Adrenal gland (tissue), 12 donors: ENCODE results near the gene EFNA4. TPM values are rescaled to one million over a fixed set of nuclear protein-coding genes. Genes with fewer than 3 reads are reported as not detected.
A peak's percentile ranks its signal among the peaks of the same experiment; 100 is the strongest.

Source experiments
- DNase-seq, 7 donors: peaks; one replicate each; pipeline ENCODE4 v3.0.0-alpha.2; 2019 to 2020
- H3K27ac ChIP-seq, 5 donors: fragments of 200-600 bp; sonication (generic) in 4 of 5; 1 replicate in 3 of 5; 2 replicates in 2 of 5; pipeline versions ENCODE4 v1.5.1 to v1.8.0; 2016 to 2020; ENCODE audit warnings: mild to moderate bottlenecking in 1 of 5
- H3K27me3 ChIP-seq: fragments of 200-600 bp; 2 replicates; pipeline ENCODE4 v1.8.0; 2021
- H3K36me3 ChIP-seq, 2 donors: fragments of 200-600 bp; replicated peaks in 1 of 2; 1 replicate in 1 of 2; 2 replicates in 1 of 2; pipeline versions ENCODE4 v1.5.1 to v1.8.0; 2018 to 2022
- H3K4me1 ChIP-seq, 2 donors: fragments of 200-600 bp; replicated peaks in 1 of 2; 1 replicate in 1 of 2; 2 replicates in 1 of 2; pipeline versions ENCODE4 v1.5.1 to v1.8.0; 2018 to 2021
- H3K4me3 ChIP-seq, 4 donors: fragments of 200-600 bp; sonication (generic) in 3 of 4; one replicate each; pipeline ENCODE4 v1.5.1; 2016 to 2018
- H3K9me3 ChIP-seq, 3 donors: fragments of 200-600 bp; sonication (generic) in 1 of 3; replicated peaks in 1 of 3; 1 replicate in 2 of 3; 2 replicates in 1 of 3; pipeline versions ENCODE4 v1.5.1 to v1.8.0; 2016 to 2021
- CTCF ChIP-seq, 6 experiments: fragments of 450-650 bp in 4 of 6; fragments of 200-600 bp in 2 of 6; sonication (generic) in 1 of 6; IDR thresholded peaks; 1 replicate in 5 of 6; 2 replicates in 1 of 6; pipeline versions ENCODE4 v1.5.1 to v1.8.0; 2016 to 2021; ENCODE audit warnings: antibody characterized with exemption in 6 of 6, mild to moderate bottlenecking in 2 of 6, moderate library complexity in 1 of 6
- POLR2A ChIP-seq, 2 donors: fragments of 450-650 bp; IDR thresholded peaks; one replicate each; pipeline ENCODE4 v1.6.1; 2017; ENCODE audit warnings: antibody characterized with exemption in 2 of 2, mild to moderate bottlenecking in 2 of 2, moderate library complexity in 1 of 2
- WGBS, 4 donors: extraction: QIAGEN DNeasy Blood & Tissue Kit in 2 of 4; methylation state at CpG; one replicate each; pipeline versions ENCODE4 v1.1.5 to v1.1.7; 2013 to 2017; 5-methylcytosine and 5-hydroxymethylcytosine counted together
- intact Hi-C, 2 donors: fragments of 100-400 bp; cut with DNase I; formaldehyde crosslinking; loops; one replicate each; pipeline versions ENCODE4 v1.14.1 to v1.15.0; 2022 to 2023
- polyA plus RNA-seq, 3 donors: library from polyadenylated mRNA; stranded (reverse); fragments of 200-250 nt in 2 of 3; fragments of 350-450 nt in 1 of 3; fragmentation: Illumina TruSeq in 1 of 3; extraction: RNeasy Lipid Tissue Mini Kit (QIAGEN cat#74804) in 1 of 3; gene quantifications; one replicate each; pipeline ENCODE4 v1.2.3, GENCODE V29; 2013 to 2014
- total RNA-seq, 9 donors: library from RNA; depleted of rRNA in 4 of 9; stranded (reverse); fragments of >200 nt in 4 of 9; fragments of 120-200 nt in 1 of 9; fragmentation: NEBNext Ultra II Directional in 1 of 9; extraction: Animal tissue kit (Norgen Biotek cat#: 25700) in 1 of 9; gene quantifications; one replicate each; pipeline versions ENCODE4 v1.1.0 to v1.2.4, GENCODE V29; 2013 to 2023
- donor health status: healthy with polysubstance abuse.
- donor health status: Bipolar disorder and iron deficiency.
- donor health status: DM: yes; HTN: yes; CAD: no.
- donor health status: DM: no; HTN: no; CAD: no.
- donor health status: DM: no; HTN: no; CAD: no.
- donor health status: DM: yes; HTN: yes; CAD: no.

The EFNA4 gene
- total and polyA plus RNA-seq, 12 donors, result 3.5 to 28.7 (median 12.4) TPM

GRCh38 chr1:155091071-155092051, 27.8 kb downstream of the EFNA4 start:
- no peaks in the 10 kb centered on the region for H3K27me3 ChIP-seq
- H3K4me1 ChIP-seq, result peaks cover 0 to 7% of the 10 kb centered on the region in 2 donors
- TF ChIP-seq CTCF (IDR thresholded peaks at IDR 0.05) (peak; percentile 92 to 100 (median 97)), POLR2A (IDR thresholded peaks at IDR 0.05) (no peak)
- no peaks in the 10 kb centered on the region for H3K36me3 ChIP-seq
- no peak overlapping the region for H3K4me3 ChIP-seq
- no peak overlapping the region for H3K27ac ChIP-seq
- 17 to 30% (median 19%) methylated on average over 18 to 29 of the region's 29 CpGs for WGBS, 4 donors
- intact Hi-C loops, result loop anchor here (2.0 to 5.0 kb wide), 2 partner anchors 36 to 75 kb away; partner anchors contain the start of gene EFNA1 (in 1 of the 2)
- no peaks in the 10 kb centered on the region for H3K9me3 ChIP-seq
- DNase-seq, result peak; percentile 68 to 87 (median 80)

- H3K4me1 ChIP-seq, result peaks cover 0 to 5% of the 10 kb centered on the region in 2 donors
- DNase-seq, result no peak
- H3K27me3 ChIP-seq, result no peaks in the 10 kb centered on the region
- intact Hi-C loops, result loop anchor here (2.0 to 5.0 kb wide), 2 partner anchors 35 to 75 kb away; partner anchors contain the start of gene EFNA1 (in 1 of the 2)
- no peak for TF ChIP-seq CTCF (IDR thresholded peaks at IDR 0.05)
- no peak for TF ChIP-seq POLR2A (IDR thresholded peaks at IDR 0.05)
- H3K9me3 ChIP-seq, result no peaks in the 10 kb centered on the region
- H3K27ac ChIP-seq, result no peak overlapping the region
- no peaks in the 10 kb centered on the region for H3K36me3 ChIP-seq
- WGBS, 4 donors, result 67 to 74% (median 70%) methylated on average over 5 to 6 of the region's 6 CpGs
- H3K4me3 ChIP-seq, result no peak overlapping the region
These were observed 28.6 kb downstream of the EFNA4 start for GRCh38 chr1:155092131-155092530.

GRCh38 chr1:155092641-155093040, 29.1 kb downstream of the EFNA4 start:
- no peak for TF ChIP-seq POLR2A (IDR thresholded peaks at IDR 0.05)
- Histone ChIP-seq H3K4me3 (no peak overlapping the region), H3K9me3 (no peaks in the 10 kb centered on the region), H3K36me3 (no peaks in the 10 kb centered on the region), H3K27ac (no peak overlapping the region), H3K27me3 (no peaks in the 10 kb centered on the region), H3K4me1 (peaks cover 0 to 5% of the 10 kb centered on the region in 2 donors)
- no peak for DNase-seq
- intact Hi-C loops, result loop anchor here (2.0 to 5.0 kb wide), 2 partner anchors 35 to 74 kb away; partner anchors contain the start of gene EFNA1 (in 1 of the 2)
- WGBS, 4 donors, result 71 to 84% (median 81%) methylated on average over 12 of the region's 12 CpGs

GRCh38 chr1:155093911-155094621, 30.5 kb downstream of the EFNA4 start:
- peak in 1 of 7 donors; percentile 37 for DNase-seq
- 22 to 37% (median 32%) methylated on average over 10 to 13 of the region's 13 CpGs for WGBS, 4 donors
- Histone ChIP-seq H3K27me3 (no peaks in the 10 kb centered on the region), H3K9me3 (no peaks in the 10 kb centered on the region), H3K4me3 (no peak overlapping the region), H3K4me1 (peaks cover 0 to 5% of the 10 kb centered on the region in 2 donors), H3K36me3 (no peaks in the 10 kb centered on the region), H3K27ac (peak overlapping the region in 1 of 5 donors; percentile 31)
- TF ChIP-seq POLR2A (IDR thresholded peaks at IDR 0.05) (no peak), CTCF (IDR thresholded peaks at IDR 0.05) (peak; percentile 9 to 47 (median 35))
- intact Hi-C loops, result loop anchor here (2.0 to 5.0 kb wide), 2 partner anchors 33 to 73 kb away; partner anchors contain the start of gene EFNA1 (in 1 of the 2)
